Ascending aorta (tissue), 2 donors: ENCODE results near the gene SLC16A4. TPM values are rescaled to one million over a fixed set of nuclear protein-coding genes. Genes with fewer than 3 reads are reported as not detected.

Experiments used
- DNase-seq, 2 donors: peaks; one replicate each; pipeline ENCODE4 v3.0.0-alpha.2; 2019; ENCODE audit warnings: low spot score in 2 of 2
- H3K27ac ChIP-seq, 2 donors: fragments of 200-600 bp; sonication (generic); one replicate each; pipeline ENCODE4 v1.5.1; 2016 to 2017; ENCODE audit warnings: mild to moderate bottlenecking in 1 of 2
- H3K27me3 ChIP-seq: fragments of 200-600 bp; sonication (generic); one replicate; pipeline ENCODE4 v1.5.1; 2017
- H3K36me3 ChIP-seq, 2 donors: fragments of 200-600 bp; sonication (generic); one replicate each; pipeline ENCODE4 v1.5.1; 2016
- H3K4me1 ChIP-seq, 2 donors: fragments of 200-600 bp; sonication (generic); one replicate each; pipeline ENCODE4 v1.5.1; 2016 to 2017; ENCODE audit warnings: mild to moderate bottlenecking in 1 of 2
- H3K4me3 ChIP-seq, 2 donors: fragments of 200-600 bp; sonication (generic); one replicate each; pipeline ENCODE4 v1.5.1; 2016 to 2017; ENCODE audit warnings: mild to moderate bottlenecking in 1 of 2
- H3K9me3 ChIP-seq, 2 donors: fragments of 200-600 bp; sonication (generic); one replicate each; pipeline ENCODE4 v1.5.1; 2016
- intact Hi-C: fragments of 100-400 bp; cut with DNase I; formaldehyde crosslinking; loops from one replicate; pipeline ENCODE4 v1.15.1; 2023
- total RNA-seq: library from RNA; depleted of rRNA; stranded (reverse); fragments of >200 nt; gene quantifications from one replicate; pipeline ENCODE4 v1.1.0, GENCODE V29; 2016
- TF ChIP-seq, protein P1 (sequence below), 3 experiments: fragments of 200-600 bp in 2 of 3; fragments of 450-650 bp in 1 of 3; sonication (generic) in 2 of 3; IDR thresholded peaks; one replicate each; pipeline ENCODE4 v1.5.1; 2016 to 2019; ENCODE audit warnings: antibody characterized with exemption in 3 of 3, mild to moderate bottlenecking in 1 of 3, moderate library complexity in 1 of 3

SLC16A4 gene
- total RNA-seq, 1 donor from 2014 or later = 5.6 TPM

- H3K27ac ChIP-seq = no peak overlapping the region
- no peak overlapping the region for H3K4me3 ChIP-seq
- H3K27me3 ChIP-seq = no peaks in the 10 kb centered on the region
- peaks cover 8 to 38% of the 10 kb centered on the region in 2 donors for H3K4me1 ChIP-seq
- no peaks in the 10 kb centered on the region for H3K9me3 ChIP-seq
- DNase-seq = no peak
- TF ChIP-seq, protein P1, sequence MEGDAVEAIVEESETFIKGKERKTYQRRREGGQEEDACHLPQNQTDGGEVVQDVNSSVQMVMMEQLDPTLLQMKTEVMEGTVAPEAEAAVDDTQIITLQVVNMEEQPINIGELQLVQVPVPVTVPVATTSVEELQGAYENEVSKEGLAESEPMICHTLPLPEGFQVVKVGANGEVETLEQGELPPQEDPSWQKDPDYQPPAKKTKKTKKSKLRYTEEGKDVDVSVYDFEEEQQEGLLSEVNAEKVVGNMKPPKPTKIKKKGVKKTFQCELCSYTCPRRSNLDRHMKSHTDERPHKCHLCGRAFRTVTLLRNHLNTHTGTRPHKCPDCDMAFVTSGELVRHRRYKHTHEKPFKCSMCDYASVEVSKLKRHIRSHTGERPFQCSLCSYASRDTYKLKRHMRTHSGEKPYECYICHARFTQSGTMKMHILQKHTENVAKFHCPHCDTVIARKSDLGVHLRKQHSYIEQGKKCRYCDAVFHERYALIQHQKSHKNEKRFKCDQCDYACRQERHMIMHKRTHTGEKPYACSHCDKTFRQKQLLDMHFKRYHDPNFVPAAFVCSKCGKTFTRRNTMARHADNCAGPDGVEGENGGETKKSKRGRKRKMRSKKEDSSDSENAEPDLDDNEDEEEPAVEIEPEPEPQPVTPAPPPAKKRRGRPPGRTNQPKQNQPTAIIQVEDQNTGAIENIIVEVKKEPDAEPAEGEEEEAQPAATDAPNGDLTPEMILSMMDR (IDR thresholded peaks at IDR 0.05) = no peak
- intact Hi-C loops = no loop called here
- peaks cover 5 to 14% of the 10 kb centered on the region in 2 donors for H3K36me3 ChIP-seq
Measured at GRCh38 chr1:110348771-110349170, 42.1 kb downstream of the SLC16A4 start.

DNA sequence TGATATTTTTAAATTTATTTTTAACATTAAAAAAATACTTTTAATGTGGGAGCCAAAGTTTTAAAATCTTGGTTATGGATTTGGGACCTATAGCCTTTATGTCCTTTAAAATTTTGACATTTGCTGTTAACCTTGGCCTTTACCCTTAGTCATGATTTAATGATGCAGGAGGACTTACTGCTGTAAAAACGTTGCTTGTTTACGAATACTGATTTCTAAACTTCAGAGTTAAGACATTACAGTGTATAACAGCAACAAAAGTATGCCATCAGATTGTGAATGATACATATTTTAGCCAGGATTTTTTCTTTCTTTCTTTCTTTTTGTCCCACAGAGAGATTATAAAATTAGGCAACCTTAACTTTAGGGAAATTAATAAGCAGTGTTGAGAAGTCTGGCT, 42.8 kb downstream of the SLC16A4 start:
- H3K36me3 ChIP-seq = peaks cover 5 to 14% of the 10 kb centered on the region in 2 donors
- no peaks in the 10 kb centered on the region for H3K9me3 ChIP-seq
- no peaks in the 10 kb centered on the region for H3K27me3 ChIP-seq
- intact Hi-C loops = no loop called here
- DNase-seq = no peak
- no peak overlapping the region for H3K27ac ChIP-seq
- no peak overlapping the region for H3K4me3 ChIP-seq
- TF ChIP-seq, protein P1 (IDR thresholded peaks at IDR 0.05) = no peak
- H3K4me1 ChIP-seq = peaks cover 8 to 41% of the 10 kb centered on the region in 2 donors

- DNase-seq = no peak
- no peaks in the 10 kb centered on the region for H3K9me3 ChIP-seq
- TF ChIP-seq, protein P1 (IDR thresholded peaks at IDR 0.05) = no peak
- peaks cover 5 to 17% of the 10 kb centered on the region in 2 donors for H3K36me3 ChIP-seq
- H3K4me3 ChIP-seq = no peak overlapping the region
- intact Hi-C loops = no loop called here
- no peak overlapping the region for H3K27ac ChIP-seq
- no peaks in the 10 kb centered on the region for H3K27me3 ChIP-seq
- H3K4me1 ChIP-seq = peaks cover 8 to 45% of the 10 kb centered on the region in 2 donors
Measured at GRCh38 chr1:110347182-110347893, 43.5 kb downstream of the SLC16A4 start.

- H3K4me1 ChIP-seq = peaks cover 12 to 52% of the 10 kb centered on the region in 2 donors
- TF ChIP-seq, protein P1 (IDR thresholded peaks at IDR 0.05) = no peak
- H3K27ac ChIP-seq = no peak overlapping the region
- peaks cover 8 to 21% of the 10 kb centered on the region in 2 donors for H3K36me3 ChIP-seq
- DNase-seq = no peak
- H3K9me3 ChIP-seq = no peaks in the 10 kb centered on the region
- no peak overlapping the region for H3K4me3 ChIP-seq
- intact Hi-C loops = no loop called here
- no peaks in the 10 kb centered on the region for H3K27me3 ChIP-seq
Measured at GRCh38 chr1:110346690-110347089, 44.1 kb downstream of the SLC16A4 start.

- Histone ChIP-seq H3K4me1 (peaks cover 20 to 62% of the 10 kb centered on the region in 2 donors), H3K9me3 (no peaks in the 10 kb centered on the region), H3K36me3 (peaks cover 10 to 33% of the 10 kb centered on the region in 2 donors), H3K27me3 (no peaks in the 10 kb centered on the region), H3K4me3 (no peak overlapping the region), H3K27ac (no peak overlapping the region)
- intact Hi-C loops = no loop called here
- DNase-seq = no peak
- TF ChIP-seq, protein P1 (IDR thresholded peaks at IDR 0.05) = no peak
Measured at GRCh38 chr1:110345480-110345879, 45.3 kb downstream of the SLC16A4 start.
